ENCODE measurements around the gene UBAC2.

DNA sequence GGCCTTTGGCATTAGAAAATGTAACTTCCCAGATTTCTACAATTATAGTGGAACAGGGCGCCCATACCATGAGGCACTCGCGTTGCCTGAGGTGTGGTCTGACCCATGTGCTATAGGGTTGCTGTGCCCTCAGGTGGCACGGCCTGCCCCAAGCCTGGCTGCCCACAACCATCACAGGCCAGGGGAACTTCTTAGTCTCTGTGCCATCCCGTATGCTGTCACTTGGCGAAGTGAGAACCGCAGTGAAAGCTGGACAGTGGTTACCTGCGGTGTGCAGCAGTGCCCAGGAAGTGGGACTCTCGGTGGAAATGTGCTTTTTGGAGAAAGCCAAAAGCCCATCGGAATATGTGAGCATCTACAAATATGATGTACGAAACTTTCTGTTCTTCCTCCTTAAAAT lies 194.8 kb downstream of the UBAC2 start:
- TF ChIP-seq EZH2 (IDR thresholded peaks at IDR 0.05; ENCODE audit: borderline replicate concordance) (no peak), CTCF (IDR thresholded peaks at IDR 0.05; ENCODE audit: poor library complexity) (no peak), EZH2phosphoT487 (IDR thresholded peaks at IDR 0.05; ENCODE audit: low read depth, severe bottlenecking, unreplicated experiment) (no peak)

Data from hepatocyte (in vitro differentiated cells).